ENCODE measurements around the gene POLR3GL.
"Not testable (repeated sequence)": the region's sequence is repeated elsewhere in the genome, so short reads cannot be mapped to it uniquely, and the experiment has no call there.

Gene POLR3GL

GRCh38 chr1:145927063-145927886, 37.2 kb upstream of the POLR3GL start, which contains the start of gene RBM8A:
RBM8A (minus strand) TSS chr1:145927484; CDS start chr1:145927426, 58 bp downstream.
- H3K27me3 ChIP-seq (replicated peaks; ENCODE audit: control insufficient read depth, insufficient read depth, low read length, poor library complexity, severe bottlenecking): no peaks in the 10 kb centered on the region
- H3K27ac ChIP-seq (ENCODE audit: insufficient read depth, low read length, poor library complexity, severe bottlenecking): peak within 1 kb of the TSS; percentile 98
- peak; percentile 90 to 93 (median 93) for DNase-seq
- H3K4me1 ChIP-seq (ENCODE audit: control insufficient read depth, insufficient read depth, low read length, poor library complexity, severe bottlenecking): peaks cover 14% of the 10 kb centered on the region
- H3K36me3 ChIP-seq (ENCODE audit: control insufficient read depth, insufficient read depth, low read length): peaks cover 10% of the 10 kb centered on the region
- H3K9me3 ChIP-seq (ENCODE audit: control insufficient read depth, low read length): no peaks in the 10 kb centered on the region
- H3K4me3 ChIP-seq (ENCODE audit: insufficient read depth, low read depth, low read length, poor library complexity, severe bottlenecking): peak within 1 kb of the TSS; percentile 79

- no peak for DNase-seq
- H3K4me3 ChIP-seq (ENCODE audit: insufficient read depth, low read depth, low read length, poor library complexity, severe bottlenecking): peak overlapping the region; percentile 79
- no peaks in the 10 kb centered on the region for H3K9me3 ChIP-seq (ENCODE audit: control insufficient read depth, low read length)
- H3K4me1 ChIP-seq (ENCODE audit: control insufficient read depth, insufficient read depth, low read length, poor library complexity, severe bottlenecking): peaks cover 20% of the 10 kb centered on the region
- H3K27ac ChIP-seq (ENCODE audit: insufficient read depth, low read length, poor library complexity, severe bottlenecking): peak overlapping the region; percentile 98
- no peaks in the 10 kb centered on the region for H3K27me3 ChIP-seq (replicated peaks; ENCODE audit: control insufficient read depth, insufficient read depth, low read length, poor library complexity, severe bottlenecking)
- peaks cover 9% of the 10 kb centered on the region for H3K36me3 ChIP-seq (ENCODE audit: control insufficient read depth, insufficient read depth, low read length)
These were observed 36.4 kb upstream of the POLR3GL start for GRCh38 chr1:145927916-145928643.

- H3K4me3 ChIP-seq (ENCODE audit: insufficient read depth, low read depth, low read length, poor library complexity, severe bottlenecking); H3K27me3 ChIP-seq (replicated peaks; ENCODE audit: control insufficient read depth, insufficient read depth, low read length, poor library complexity, severe bottlenecking); H3K9me3 ChIP-seq (ENCODE audit: control insufficient read depth, low read length): not testable (repeated sequence)
- peak in 2 of 3 donors; percentile 16 to 45 for DNase-seq
- H3K4me1 ChIP-seq (ENCODE audit: control insufficient read depth, insufficient read depth, low read length, poor library complexity, severe bottlenecking): peaks cover 15% of the 10 kb centered on the region
- H3K36me3 ChIP-seq (ENCODE audit: control insufficient read depth, insufficient read depth, low read length): peaks cover 26% of the 10 kb centered on the region
- H3K27ac ChIP-seq (ENCODE audit: insufficient read depth, low read length, poor library complexity, severe bottlenecking): peak overlapping the region; percentile 49
These were observed 31.9 kb upstream of the POLR3GL start for GRCh38 chr1:145932522-145933009.

GRCh38 chr1:145935708-145936107, 28.8 kb upstream of the POLR3GL start:
- no peaks in the 10 kb centered on the region for H3K27me3 ChIP-seq (replicated peaks; ENCODE audit: control insufficient read depth, insufficient read depth, low read length, poor library complexity, severe bottlenecking)
- H3K4me1 ChIP-seq (ENCODE audit: control insufficient read depth, insufficient read depth, low read length, poor library complexity, severe bottlenecking): peaks cover 15% of the 10 kb centered on the region
- H3K27ac ChIP-seq (ENCODE audit: insufficient read depth, low read length, poor library complexity, severe bottlenecking): no peak overlapping the region
- DNase-seq: no peak
- no peaks in the 10 kb centered on the region for H3K9me3 ChIP-seq (ENCODE audit: control insufficient read depth, low read length)
- H3K36me3 ChIP-seq (ENCODE audit: control insufficient read depth, insufficient read depth, low read length): peaks cover 26% of the 10 kb centered on the region
- no peak overlapping the region for H3K4me3 ChIP-seq (ENCODE audit: insufficient read depth, low read depth, low read length, poor library complexity, severe bottlenecking)

DNA sequence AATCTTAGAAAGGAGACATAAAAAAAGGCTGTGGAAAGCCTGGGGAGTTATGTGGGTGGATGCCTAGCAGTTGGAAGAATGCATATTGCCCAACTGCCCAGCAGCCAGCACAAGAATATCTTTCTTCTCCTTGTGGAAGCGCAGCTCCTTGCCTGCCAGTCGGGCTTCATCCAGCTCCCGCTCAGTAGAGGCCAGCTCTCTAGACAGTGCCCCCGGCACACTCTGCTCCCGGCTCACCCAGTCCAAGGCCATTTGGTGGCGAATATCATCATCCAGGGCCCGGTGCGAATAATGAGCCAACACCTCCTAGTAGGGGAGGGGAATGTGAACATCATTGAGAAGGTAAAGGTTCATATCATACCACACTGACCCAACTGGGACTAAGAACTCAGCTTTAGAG, 28.2 kb upstream of the POLR3GL start:
- Histone ChIP-seq H3K36me3 (ENCODE audit: control insufficient read depth, insufficient read depth, low read length) (peaks cover 26% of the 10 kb centered on the region), H3K27ac (ENCODE audit: insufficient read depth, low read length, poor library complexity, severe bottlenecking) (no peak overlapping the region)
- DNase-seq: no peak

GRCh38 chr1:145937436-145937835, 27.1 kb upstream of the POLR3GL start:
- Histone ChIP-seq H3K9me3 (ENCODE audit: control insufficient read depth, low read length) (no peaks in the 10 kb centered on the region), H3K4me3 (ENCODE audit: insufficient read depth, low read depth, low read length, poor library complexity, severe bottlenecking) (no peak overlapping the region), H3K27me3 (replicated peaks; ENCODE audit: control insufficient read depth, insufficient read depth, low read length, poor library complexity, severe bottlenecking) (no peaks in the 10 kb centered on the region), H3K36me3 (ENCODE audit: control insufficient read depth, insufficient read depth, low read length) (peaks cover 36% of the 10 kb centered on the region), H3K27ac (ENCODE audit: insufficient read depth, low read length, poor library complexity, severe bottlenecking) (no peak overlapping the region), H3K4me1 (ENCODE audit: control insufficient read depth, insufficient read depth, low read length, poor library complexity, severe bottlenecking) (peaks cover 6% of the 10 kb centered on the region)
- no peak for DNase-seq

More for the DNA sequence above, 28.2 kb upstream of the POLR3GL start:
- Histone ChIP-seq H3K4me3 (ENCODE audit: insufficient read depth, low read depth, low read length, poor library complexity, severe bottlenecking) (no peak overlapping the region), H3K27me3 (replicated peaks; ENCODE audit: control insufficient read depth, insufficient read depth, low read length, poor library complexity, severe bottlenecking) (no peaks in the 10 kb centered on the region), H3K4me1 (ENCODE audit: control insufficient read depth, insufficient read depth, low read length, poor library complexity, severe bottlenecking) (peaks cover 15% of the 10 kb centered on the region), H3K9me3 (ENCODE audit: control insufficient read depth, low read length) (no peaks in the 10 kb centered on the region)

- H3K4me3 ChIP-seq (ENCODE audit: insufficient read depth, low read depth, low read length, poor library complexity, severe bottlenecking): no peak overlapping the region
These were observed 22.1 kb upstream of the POLR3GL start for GRCh38 chr1:145942405-145942804.

GRCh38 chr1:145942871-145943270, 21.6 kb upstream of the POLR3GL start:
- no peaks in the 10 kb centered on the region for H3K4me1 ChIP-seq (ENCODE audit: control insufficient read depth, insufficient read depth, low read length, poor library complexity, severe bottlenecking)
- no peak for DNase-seq
- no peak overlapping the region for H3K4me3 ChIP-seq (ENCODE audit: insufficient read depth, low read depth, low read length, poor library complexity, severe bottlenecking)
- no peaks in the 10 kb centered on the region for H3K27me3 ChIP-seq (replicated peaks; ENCODE audit: control insufficient read depth, insufficient read depth, low read length, poor library complexity, severe bottlenecking)
- H3K27ac ChIP-seq (ENCODE audit: insufficient read depth, low read length, poor library complexity, severe bottlenecking): no peak overlapping the region
- peaks cover 36% of the 10 kb centered on the region for H3K36me3 ChIP-seq (ENCODE audit: control insufficient read depth, insufficient read depth, low read length)
- H3K9me3 ChIP-seq (ENCODE audit: control insufficient read depth, low read length): no peaks in the 10 kb centered on the region

More at GRCh38 chr1:145942405-145942804, 22.1 kb upstream of the POLR3GL start:
- no peak for DNase-seq
- no peaks in the 10 kb centered on the region for H3K27me3 ChIP-seq (replicated peaks; ENCODE audit: control insufficient read depth, insufficient read depth, low read length, poor library complexity, severe bottlenecking)
- H3K36me3 ChIP-seq (ENCODE audit: control insufficient read depth, insufficient read depth, low read length): peaks cover 33% of the 10 kb centered on the region
- no peaks in the 10 kb centered on the region for H3K9me3 ChIP-seq (ENCODE audit: control insufficient read depth, low read length)
- H3K27ac ChIP-seq (ENCODE audit: insufficient read depth, low read length, poor library complexity, severe bottlenecking): no peak overlapping the region
- no peaks in the 10 kb centered on the region for H3K4me1 ChIP-seq (ENCODE audit: control insufficient read depth, insufficient read depth, low read length, poor library complexity, severe bottlenecking)

DNA sequence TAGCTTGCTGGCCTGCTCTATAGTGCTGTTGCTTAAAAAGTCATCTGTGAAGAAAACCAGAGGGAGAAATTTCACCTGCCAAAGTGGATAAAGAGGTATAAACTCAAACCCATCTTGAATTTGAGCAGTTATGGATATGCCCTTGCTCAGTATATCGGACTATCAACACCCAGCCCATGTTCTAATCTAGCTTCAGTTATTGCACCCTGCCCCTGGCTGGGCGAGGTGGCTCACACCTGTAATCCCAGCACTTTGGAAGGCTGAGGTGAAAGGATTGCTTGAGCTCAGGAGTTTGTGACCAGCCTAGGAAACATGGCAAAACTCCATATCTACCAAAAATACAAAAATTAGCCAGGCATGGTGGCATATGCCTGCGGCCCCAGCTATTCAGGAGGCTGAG, 20.0 kb upstream of the POLR3GL start:
- no peaks in the 10 kb centered on the region for H3K4me1 ChIP-seq (ENCODE audit: control insufficient read depth, insufficient read depth, low read length, poor library complexity, severe bottlenecking)
- H3K27me3 ChIP-seq (replicated peaks; ENCODE audit: control insufficient read depth, insufficient read depth, low read length, poor library complexity, severe bottlenecking): no peaks in the 10 kb centered on the region
- no peak overlapping the region for H3K27ac ChIP-seq (ENCODE audit: insufficient read depth, low read length, poor library complexity, severe bottlenecking)
- H3K4me3 ChIP-seq (ENCODE audit: insufficient read depth, low read depth, low read length, poor library complexity, severe bottlenecking): no peak overlapping the region
- no peak for DNase-seq
- H3K36me3 ChIP-seq (ENCODE audit: control insufficient read depth, insufficient read depth, low read length): peaks cover 39% of the 10 kb centered on the region
- H3K9me3 ChIP-seq (ENCODE audit: control insufficient read depth, low read length): no peaks in the 10 kb centered on the region

Measured in effector memory CD4-positive, alpha-beta T cell (primary cell).